Measurements from ENCODE around the gene IGSF22.

The IGSF22 gene

DNA sequence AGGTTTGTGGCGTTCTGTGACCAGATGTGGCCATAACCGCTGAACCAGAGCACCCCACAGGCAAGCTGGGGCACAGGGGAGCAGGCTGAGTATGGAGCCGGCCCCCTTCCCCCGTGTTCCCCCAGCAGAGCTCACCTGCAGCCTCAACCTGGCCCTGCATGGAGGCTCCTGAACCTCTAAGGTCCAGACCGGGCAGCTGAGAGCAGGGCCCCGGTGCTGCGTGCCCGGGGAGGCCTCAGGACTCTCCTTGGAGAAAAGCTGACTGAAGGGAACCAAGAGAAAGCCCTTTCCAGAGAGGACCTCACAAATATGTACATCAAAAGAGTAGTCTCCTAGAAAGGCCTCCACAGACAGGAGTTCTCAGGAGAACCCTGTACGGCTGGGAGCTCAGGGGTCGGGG lies 17.4 kb upstream of the IGSF22 start:
- DNase-seq, result no peak

DNA sequence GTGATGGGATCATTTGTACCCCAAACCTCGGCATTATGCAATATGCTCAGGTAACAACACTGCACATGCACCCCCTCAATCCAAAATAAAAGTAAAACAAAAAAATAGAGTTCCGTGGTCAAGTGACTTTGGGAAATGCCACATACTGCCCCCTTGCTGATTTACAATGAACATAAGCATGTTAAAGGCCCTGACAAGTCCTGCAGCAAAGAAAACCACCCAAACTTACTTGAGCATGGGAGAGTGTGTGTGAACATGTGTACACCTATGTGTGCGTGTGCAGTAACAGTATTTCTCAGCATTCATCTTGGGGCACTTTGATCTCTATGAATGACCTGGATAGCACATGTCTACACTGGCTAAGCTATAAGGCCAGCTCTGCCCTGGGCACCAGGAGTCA lies 15.8 kb upstream of the IGSF22 start:
- DNase-seq, result no peak

- DNase-seq, result no peak
Observed at GRCh38 chr11:18739685-18740084, 13.7 kb upstream of the IGSF22 start.

DNA sequence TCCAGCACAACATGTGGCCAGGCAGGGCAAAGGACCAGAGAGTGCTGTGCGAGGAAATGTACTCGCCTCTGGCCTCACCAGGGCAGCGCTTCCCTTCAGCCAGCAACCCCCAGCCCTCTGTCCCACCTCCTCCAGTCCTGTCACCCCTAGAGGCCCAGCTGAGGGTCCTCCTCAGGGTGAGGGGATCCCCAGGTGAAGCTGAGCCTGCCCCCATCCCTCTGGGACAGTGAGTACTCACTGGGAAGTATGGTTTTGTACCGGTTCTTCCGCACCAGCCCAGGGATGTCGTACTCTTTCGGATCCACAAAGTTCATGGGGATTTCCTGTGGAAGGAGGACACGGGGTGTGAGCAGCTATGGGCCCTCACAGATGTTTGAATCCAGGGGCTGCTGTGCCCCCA lies 11.7 kb upstream of the IGSF22 start:
- no peak for DNase-seq

DNA sequence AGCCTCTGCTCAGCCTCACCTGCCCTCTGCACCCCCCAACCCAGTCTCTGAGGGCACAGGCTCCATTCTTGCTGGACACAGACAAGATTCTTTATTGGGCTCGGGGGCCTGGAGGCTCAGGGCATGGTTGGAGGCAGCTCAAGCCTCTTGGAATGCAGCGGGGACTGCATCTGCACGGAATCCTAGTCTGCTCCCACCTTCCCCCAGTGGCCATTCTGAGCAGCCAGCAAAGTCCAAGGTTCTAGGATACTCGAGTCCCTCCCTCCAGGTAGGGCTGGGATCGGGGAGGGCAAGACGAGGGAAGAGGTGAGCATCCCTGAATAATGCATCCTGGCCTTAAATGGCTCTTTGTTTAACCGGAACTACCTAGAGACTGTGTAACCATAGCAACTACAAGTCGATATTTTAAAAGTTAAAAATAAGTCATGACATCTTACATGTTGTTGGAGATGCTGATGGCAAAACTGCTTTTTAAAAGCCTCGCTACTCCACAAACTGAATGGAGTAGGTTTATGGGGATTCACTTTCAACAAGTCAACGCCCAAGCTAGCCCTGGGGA lies 10.7 kb upstream of the IGSF22 start:
- DNase-seq, result no peak

GRCh38 chr11:18733202-18733601 lies 7.2 kb upstream of the IGSF22 start:
- DNase-seq, result no peak

DNA sequence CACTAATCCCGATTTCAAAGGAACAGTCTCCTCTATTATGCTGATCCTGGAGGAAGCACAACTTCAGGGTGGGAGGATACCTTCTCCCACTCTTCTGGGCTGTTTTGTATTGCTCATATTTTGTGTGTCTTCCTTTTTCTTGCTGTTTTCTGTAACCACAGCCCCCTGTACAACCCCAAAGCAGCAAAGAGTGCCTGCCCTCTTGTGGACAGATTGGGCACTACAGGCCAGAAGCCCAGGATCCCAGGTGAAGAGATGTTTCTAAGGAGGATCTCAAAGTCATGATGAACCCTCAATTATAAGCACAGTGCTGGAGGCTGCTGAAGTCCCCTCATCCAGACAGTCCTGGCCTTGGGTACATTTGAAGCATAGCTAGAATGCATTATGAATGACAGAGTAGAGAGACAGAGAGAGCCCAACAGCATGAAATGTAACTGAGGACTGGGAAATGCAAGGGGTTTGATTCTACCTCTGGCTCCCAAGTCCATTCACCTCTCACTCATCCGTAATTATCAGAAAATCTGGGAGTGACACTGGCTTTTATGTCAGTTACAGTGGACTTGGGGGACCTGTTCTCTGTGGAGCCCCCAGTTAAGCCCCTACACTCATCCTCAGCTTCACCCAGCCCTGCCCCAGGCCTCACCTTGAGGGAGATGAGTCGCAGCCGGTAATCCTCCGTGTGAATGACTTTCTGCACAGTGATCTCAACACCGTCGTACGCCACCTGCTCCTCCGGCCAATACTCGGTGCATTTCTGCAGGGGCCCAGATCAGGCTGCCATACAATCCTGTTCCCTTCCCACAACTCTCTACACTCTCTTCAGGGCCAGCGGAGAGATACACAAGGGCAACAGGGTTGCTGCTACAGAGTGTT lies 6.2 kb upstream of the IGSF22 start:
- DNase-seq, result peak; percentile 52 to 72

DNA sequence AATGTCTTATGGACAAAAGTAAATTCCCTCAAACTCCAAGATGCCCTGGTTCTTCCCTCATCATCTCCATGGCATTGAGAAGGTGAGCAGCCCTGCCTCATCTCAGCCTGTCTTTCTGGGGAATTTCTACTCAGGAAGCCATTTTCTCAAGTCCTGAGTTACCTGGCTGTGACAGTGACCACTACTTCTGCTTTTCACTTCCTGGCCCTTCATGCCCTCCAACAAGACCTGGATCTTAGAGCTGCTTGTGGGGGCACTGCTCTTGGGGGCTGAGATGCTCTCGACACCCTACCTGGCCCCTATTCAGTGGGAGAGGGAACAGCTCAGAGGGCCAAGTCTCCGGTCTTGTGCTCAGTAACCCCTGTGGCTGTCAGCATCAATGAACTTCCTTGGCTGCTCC lies 5.5 kb upstream of the IGSF22 start:
- DNase-seq, result no peak

DNA sequence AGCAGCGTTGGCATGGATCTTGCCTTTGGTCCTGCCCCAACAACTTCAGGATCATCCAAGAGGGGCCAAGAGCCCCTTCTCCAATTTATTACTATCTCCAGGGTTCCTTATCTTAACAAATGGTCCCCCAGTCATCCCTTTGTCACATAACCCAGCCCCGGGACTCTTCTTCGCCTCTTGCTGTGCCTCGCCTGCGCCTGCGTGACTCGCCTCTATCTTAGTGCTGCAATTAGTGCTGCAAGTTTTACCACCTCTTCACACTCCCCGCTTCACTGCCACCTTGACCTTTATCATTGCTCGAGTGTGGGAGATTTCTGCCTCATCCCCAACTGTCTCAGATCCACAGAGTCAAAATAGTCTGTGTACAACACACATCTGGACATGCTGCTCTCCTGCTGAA lies 4.0 kb upstream of the IGSF22 start:
- no peak for DNase-seq

GRCh38 chr11:18729426-18729825 lies 3.4 kb upstream of the IGSF22 start:
- DNase-seq, result no peak

DNA sequence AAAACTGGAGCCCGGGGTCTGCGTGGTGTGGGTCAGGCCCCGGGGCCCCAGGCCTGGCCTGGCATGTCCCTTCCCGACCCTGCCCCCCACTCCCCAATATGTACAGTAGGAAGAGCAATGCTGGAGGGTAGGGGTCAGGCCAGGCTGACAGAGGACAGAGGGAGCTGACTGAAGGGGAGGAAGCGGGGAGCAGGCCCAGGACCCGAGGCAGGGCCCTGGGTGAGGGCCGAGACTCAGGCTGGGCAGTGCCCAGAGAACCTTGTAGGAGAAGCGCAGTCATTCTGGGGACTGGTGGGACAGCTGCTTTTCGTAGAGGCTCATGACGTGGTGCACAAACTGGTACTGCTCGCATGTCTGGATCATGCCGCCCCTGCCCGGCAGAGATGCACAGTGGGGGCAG lies 2.7 kb upstream of the IGSF22 start:
- DNase-seq, result no peak

DNA sequence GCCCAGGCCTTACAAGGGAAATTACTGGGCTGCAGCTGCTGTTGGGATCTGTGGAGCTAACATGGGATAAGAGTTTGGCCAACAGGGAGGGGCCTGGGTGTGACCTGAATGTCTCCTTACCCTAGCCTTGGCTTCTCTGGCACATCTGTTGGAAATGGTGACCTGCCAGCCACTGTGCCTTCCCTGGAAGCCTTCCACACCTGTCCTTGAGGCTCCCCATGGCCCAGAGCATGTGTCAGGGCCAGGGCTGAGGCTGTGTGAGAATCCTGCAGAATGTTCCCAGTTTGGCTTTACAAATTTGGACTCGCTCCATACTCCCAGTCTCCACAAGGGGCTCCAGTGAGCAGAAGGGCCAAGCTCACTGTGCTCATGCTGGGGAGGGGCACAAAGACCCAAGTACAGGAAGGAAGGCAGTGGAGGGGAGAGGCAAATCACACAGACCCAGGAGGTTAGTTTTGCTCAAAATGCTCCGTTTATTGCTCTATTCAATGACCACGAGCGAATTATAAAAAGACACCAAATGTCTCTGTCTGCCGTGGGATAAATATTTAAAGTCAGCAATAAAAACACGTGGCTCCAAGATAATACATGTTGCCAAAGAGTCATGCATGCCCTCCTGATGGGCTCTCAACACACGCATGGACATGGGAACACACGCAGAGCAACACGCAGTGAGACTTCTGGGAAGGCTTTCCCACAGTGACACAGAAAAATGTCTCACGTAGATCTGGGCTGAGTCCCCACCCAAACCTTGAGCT lies 1.7 kb upstream of the IGSF22 start:
- peak; percentile 43 to 59 for DNase-seq

GRCh38 chr11:18723991-18724390 lies 2.0 kb downstream of the IGSF22 start:
- DNase-seq, result no peak

DNA sequence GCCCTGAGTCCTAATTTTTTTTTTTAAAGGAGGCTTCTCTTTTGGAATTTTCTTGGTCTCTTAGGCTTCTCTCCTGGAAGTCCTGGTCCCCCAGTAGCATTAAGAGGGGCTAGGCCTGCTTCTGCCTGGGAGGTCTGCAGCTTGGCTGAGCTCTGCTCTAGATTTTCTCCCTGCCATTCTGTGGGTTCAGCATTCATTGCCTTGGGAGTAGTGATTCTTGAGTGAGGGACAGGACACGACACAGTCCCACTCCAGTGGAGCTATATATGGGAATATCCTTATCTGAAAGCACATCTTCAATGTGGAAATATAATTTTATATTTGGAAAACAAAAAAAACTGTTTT lies 3.7 kb downstream of the IGSF22 start:
- no peak for DNase-seq

DNA sequence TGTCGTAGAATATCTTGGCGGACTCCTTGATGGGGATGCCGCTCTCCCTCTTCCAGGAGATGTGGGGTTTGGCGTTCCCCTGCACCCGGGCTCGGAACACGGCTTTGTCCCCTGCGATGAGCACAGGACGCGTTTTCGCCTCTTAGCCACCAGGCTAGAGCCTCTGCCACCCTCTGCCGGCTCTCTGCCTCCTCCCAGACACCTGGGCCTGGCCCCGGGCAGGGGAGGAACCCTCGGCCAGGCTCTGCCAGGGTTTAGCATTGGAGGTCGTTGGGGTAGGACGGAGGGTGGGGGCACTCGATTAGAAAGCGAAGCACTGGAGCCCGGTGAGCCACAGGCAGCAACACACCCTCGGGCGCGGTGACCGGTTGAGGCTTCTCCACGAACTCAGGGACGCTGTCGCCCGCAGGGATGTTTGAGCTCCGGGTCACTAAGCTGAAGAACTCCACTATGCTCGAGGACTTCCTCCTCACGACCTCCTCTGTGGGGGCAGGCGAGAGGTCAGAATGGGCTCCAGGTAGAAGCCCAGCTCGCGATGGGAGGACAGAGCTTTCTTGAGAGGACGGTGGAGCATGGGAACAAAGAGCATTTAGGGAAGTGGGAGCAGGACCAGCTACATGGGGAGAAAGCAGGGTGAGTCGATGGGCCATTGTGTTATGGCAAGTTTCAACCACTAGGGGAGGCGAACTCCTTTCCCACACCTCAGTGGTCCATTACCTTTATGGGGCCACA lies 4.3 kb downstream of the IGSF22 start:
- peak; percentile 49 to 61 for DNase-seq

DNA sequence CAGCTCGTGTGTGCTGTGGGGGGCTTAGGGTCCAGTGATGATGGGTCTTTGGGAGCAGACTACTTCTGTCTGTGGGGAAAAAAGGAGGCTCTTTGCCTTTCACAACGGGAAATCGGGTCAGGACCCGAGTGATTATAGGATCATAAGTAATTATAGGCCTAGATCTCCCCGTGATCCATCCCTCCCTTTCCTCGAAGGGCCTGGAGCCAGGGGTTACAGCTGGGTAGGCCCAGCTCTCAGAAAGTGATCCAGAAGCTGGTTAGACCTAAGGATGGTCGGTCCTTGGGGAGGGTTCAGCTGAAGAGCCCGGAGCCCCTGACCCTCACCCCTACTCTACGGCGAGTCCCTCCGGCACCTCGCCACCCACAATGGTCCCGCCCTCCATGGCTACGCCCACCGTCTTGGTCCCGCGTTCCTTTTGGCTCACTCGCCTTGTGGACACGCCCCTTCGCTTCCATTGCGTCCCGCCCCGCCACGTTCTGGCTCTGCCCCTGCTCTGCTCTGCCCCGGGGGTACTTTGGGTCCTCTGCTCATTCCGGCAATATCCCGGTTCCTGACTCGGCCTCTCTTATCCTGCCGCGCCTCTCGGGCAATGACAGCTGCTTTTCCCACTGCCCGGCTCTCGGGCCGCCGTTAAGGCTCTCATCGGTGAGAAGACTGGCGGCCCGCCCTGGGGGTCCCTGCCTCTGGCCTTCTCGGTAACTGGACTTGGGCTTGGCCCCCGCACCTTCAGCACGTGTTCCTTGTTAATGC lies 5.0 kb downstream of the IGSF22 start:
- peak; percentile 84 to 86 for DNase-seq

GRCh38 chr11:18720091-18720807 lies 5.7 kb downstream of the IGSF22 start:
- DNase-seq, result no peak

DNA sequence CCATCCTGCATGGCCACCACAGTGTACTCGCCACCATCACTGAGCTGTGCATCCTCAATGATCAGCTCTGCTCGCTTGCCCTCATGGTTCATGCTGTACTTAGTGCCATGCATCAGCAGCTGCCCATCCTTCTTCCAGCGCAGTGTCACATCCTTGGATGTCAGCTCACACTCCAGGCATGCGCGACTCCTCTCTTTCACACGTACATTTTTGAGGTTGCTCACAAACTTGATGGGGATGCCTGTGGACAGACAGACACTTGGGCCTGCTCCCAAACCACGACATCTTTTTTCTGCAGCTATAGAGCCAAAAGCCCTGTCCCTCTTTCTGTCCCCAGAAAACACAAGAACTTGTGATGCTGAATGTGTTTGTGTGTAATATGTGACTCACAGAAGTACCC lies 10.5 kb downstream of the IGSF22 start:
- DNase-seq, result no peak

DNA sequence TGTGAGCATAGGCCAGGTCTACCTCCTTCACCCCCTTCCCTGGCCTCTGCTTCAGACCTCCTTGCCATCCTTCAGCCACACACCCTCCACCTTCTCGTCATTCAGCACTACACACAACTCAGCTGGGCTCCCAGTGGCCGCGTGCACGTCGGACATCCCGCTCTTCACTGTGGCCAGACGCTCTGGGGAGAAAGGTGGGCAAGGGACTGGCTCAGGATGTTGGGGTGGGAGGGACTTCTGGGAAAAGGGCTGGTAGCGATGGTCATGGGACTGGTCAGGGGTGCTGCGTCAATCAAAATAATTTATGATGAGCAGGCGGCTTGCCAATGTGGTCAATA lies 11.6 kb downstream of the IGSF22 start:
- no peak for DNase-seq

GRCh38 chr11:18713646-18714442 lies 12.1 kb downstream of the IGSF22 start:
- no peak for DNase-seq

DNA sequence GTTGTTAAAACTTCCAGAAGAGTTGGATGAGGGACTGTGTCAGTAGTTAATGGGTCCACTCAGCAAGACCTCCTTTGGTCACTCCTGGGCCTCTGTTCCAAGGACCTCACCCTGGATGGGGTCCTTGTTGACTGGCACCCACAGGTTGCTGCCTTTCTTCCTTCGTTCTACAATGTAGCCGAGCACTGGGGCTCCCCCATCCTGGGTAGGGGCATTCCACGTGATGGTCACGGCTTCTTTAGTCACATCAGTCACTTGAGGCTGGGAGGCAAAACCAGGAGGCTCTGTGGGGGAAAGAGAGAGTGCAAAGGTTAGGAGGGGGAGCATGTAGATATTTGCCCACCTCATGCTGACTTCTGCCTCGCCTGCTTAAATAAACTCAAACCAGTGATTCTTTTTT lies 15.4 kb downstream of the IGSF22 start:
- DNase-seq, result no peak

All from CD4-positive, alpha-beta T cell treated with Interleukin-1 beta for 1 hour (primary cell).